ENCODE measurements around the gene IL20. TPM values are rescaled to one million over a fixed set of nuclear protein-coding genes. Genes with fewer than 3 reads are reported as not detected.

Gene IL20
- total RNA-seq, 1 donor from 2014 or later = not detected

DNA sequence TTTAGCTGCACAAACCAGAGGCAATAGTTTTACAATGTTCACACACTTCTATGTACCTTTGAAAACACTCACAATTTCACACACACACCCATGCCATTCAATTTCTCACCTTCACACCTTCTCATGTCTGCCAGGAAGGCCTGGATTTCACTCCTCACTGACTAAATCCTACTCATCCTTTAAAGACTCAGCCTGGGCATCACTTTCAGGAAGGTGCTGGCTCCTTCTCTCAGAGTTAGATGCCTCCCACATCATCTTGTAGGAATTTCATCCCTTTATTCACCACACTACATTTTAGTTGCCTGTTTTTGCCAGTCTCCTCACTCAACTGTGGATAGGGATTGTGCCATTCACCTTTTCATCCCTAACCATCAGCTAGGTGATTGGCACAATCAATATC, 2.3 kb downstream of the IL20 start:
- intact Hi-C loops (cut with DNase I) = no loop called here
- ATAC-seq (no peak), DNase-seq (ENCODE audit: low spot score) (no peak)

DNA sequence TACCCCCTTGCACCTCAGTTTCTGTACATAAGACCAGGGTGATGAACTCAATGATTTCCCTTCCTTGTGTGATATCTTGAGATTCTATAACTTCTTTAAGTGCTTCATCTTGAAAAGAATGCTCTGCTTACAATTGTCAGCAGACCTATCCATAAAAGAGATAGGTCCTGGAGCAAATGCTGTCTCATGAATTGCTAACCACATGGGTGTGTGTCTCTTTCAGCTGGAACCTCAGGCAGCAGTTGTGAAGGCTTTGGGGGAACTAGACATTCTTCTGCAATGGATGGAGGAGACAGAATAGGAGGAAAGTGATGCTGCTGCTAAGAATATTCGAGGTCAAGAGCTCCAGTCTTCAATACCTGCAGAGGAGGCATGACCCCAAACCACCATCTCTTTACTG, 2.8 kb downstream of the IL20 start:
- DNase-seq (ENCODE audit: low spot score) (no peak), ATAC-seq (no peak)
- intact Hi-C loops (cut with DNase I) = no loop called here

DNA sequence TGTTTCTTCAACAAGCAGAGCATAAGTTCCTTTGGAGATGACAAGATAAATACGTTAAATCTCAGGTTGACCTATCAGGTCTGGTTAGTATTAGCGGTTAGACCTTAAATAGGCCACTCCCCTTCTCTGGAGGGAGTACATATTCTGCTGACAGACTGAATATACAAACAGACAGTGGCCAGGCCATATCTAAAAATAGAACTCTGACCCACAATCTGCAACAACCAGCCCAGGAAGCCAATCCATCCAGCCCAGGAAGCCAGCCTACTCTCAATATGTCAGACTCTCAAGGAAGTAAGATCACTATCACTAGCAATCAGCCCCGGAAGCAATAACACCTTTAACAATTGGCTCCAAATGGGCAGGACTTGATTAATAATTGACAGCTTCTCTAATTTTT, 6.7 kb downstream of the IL20 start:
- ATAC-seq = no peak
- DNase-seq (ENCODE audit: low spot score) = no peak
- intact Hi-C loops (cut with DNase I) = no loop called here

DNA sequence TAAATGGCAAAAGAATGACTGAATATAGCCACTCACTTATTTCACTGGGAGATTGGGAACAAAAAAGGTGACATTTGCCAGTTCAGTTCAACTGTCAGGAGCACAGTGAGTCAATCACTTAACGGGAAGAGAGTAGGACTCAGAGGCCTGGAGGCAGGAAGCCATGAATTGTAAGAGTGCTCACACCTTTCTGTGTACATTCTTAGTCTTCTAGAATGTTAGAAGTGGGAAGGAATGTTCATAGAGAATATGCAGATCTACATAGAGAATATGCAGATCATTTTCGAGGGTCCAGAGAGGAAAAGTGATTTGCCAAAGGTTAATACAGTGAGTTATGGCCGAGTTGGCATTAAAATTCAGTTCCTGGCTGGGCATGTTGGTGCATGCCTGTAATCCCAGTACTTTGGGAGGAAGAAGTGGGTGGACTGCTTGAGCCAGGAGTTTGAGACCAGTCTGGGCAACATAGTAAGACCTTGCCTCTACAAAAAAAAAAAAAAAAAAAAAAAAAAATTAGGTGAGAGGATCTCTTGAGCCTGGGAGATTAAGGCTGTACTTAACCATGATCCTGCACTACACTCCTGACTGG, 8.3 kb downstream of the IL20 start:
- intact Hi-C loops (cut with DNase I) = no loop called here
- no peak for ATAC-seq
- DNase-seq (ENCODE audit: low spot score) = no peak

DNA sequence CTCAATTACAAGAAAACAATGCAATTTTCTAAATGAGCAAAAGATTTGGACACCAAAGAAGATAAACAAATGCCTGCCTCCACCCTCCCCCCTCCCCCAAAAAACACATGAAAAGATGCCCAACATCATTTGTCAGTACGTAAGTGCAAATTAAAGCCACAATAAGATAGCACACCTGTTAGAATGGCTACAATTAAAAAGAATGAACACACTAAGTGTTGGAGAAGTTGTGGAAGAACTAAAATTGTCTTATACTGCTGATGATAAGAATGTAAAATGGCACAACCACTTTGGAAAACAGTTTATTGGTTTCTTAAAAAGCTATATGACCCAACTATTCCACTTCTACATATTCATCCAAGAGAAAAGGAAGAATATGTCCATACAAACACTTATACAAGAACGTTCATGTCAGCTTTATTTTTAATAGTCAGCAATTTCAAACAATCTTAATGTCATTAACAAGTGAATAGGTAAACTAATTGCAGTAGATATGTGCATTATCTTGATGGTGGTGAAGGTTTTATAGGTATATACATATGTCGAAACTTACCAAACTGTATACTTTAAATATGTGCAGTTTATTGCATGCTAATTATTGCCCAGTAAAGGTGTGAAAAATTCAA, 10.4 kb downstream of the IL20 start:
- DNase-seq (ENCODE audit: low spot score) (no peak), ATAC-seq (no peak)
- intact Hi-C loops (cut with DNase I) = no loop called here

DNA sequence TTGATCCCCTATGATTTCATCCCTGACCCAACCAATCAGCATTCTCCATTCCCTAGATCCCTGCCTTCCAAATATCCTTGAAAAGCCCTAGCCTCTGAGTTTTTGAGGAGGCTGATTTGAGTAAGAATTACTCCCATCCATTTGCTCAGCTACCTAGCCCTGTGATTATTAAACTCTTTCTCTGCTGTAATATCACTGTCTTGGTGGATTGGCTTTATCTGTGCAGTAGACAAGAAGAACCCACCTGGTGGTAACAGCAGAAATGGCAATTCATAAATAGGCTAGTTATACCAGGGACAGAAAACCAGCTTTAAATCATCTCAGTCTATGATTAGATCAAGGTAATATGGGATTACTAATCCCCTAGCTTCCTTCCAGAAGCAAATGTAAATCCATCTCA, 13.0 kb downstream of the IL20 start:
- DNase-seq (ENCODE audit: low spot score) = no peak
- ATAC-seq = no peak
- intact Hi-C loops (cut with DNase I) = no loop called here

DNA sequence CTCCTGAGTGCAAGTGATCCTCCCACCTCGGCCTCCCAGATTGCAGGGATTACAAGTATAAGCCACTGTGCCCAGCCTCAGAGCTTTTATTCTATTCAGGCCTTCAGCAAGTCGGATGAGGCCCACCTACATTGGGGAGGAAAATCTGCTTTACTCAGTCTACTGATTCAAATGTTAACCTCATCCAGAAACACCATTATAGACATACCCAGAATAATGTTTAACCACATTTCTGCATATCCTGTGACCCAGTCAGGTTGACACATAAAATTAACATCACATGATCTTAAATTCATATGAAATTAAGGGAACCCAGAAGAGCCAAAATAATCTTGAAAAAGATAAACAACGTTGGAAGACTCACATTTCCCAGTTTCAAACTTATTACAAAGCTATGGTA, 14.9 kb downstream of the IL20 start:
- DNase-seq (ENCODE audit: low spot score) (no peak), ATAC-seq (no peak)
- intact Hi-C loops (cut with DNase I) = no loop called here

DNA sequence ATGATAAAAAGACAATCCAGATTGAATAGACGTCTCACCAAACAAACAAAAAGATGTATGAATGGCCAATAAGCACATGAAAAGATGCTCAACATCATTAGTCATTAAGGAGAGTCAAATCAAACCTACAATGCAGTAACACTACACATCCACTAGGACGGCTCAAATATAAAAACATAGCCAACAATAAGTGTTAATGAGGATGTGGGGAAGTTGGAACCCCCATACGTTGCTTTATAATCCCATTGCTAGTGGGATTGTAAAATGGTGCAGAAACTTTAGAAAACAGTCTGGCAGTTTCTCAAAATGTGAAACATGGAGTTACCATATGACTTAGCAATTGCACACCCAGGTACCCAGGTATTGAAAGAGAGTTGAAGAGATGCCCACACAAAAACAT, 17.1 kb downstream of the IL20 start:
- DNase-seq (ENCODE audit: low spot score) = no peak
- ATAC-seq = no peak
- intact Hi-C loops (cut with DNase I) = no loop called here

DNA sequence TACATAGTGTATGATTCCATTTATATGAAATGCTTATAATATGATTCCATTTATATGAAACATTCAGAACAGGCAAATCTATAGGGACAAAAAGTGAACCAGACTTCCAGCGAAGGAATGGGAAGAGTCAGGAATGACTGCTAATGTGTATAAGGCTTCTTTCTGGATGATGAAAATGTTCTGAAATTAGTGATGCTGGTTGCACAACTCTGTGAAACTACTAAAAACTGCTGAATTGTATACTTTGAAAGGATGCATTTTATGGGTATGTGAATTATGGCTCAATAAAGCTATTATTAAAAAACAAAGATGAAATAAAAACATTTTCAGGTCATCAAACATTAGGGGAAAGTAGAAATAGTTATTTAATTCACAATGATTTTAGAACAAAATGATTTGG, 17.7 kb downstream of the IL20 start:
- no peak for ATAC-seq
- DNase-seq (ENCODE audit: low spot score) = no peak
- intact Hi-C loops (cut with DNase I) = no loop called here

DNA sequence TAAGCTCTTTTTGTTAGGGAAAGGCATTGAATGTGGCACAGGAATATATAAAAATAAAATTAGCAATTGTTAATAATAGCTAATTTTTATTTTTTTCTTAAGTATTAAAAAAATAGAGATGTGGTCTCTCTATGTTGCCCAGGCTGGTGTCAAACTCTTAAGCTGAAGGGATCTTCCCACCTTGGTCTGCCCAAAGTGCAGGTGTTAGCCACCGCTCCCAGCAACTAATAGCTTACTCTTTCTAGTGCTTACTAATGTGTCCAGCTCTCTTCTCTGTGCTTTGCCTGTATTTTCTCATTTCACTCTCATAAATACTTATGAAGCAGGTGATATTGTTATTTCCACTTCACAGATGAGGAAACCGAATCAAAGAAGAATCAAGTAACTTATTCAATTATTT, 18.5 kb downstream of the IL20 start:
- intact Hi-C loops (cut with DNase I) = no loop called here
- DNase-seq (ENCODE audit: low spot score) = no peak
- ATAC-seq = no peak

DNA sequence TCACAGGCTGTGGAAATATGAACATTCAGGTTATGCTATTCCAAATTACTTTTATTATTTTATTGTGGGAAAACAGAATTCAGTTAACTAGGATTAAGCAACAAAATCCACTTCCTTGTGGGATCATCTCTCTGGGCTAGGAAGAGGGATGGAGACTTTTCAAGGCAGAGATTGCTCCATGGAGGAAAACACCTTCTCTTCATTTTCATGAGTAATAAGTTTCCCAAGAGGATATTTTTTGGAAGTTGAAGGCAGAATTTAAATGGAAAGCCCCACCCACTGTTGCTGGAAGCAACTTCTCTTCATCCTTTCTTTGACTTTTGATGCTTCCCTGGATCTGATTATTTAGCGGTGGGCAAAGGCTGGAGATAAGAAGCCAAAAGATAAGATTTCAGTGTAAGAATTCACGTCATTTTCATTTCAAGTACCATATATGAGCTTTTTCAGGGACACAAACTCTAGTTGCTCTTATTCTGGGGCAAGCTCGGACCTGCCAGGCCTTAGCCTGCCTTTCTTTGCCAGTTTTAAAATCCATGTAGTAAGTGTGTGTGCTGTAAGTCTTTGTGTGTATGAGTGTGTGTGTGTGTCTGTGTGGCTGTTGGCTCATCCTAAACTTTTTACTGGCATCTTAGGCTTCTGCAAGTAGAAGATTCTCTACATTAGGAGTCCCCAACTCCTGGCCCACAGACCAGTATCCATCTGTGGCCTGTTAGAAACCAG, 20.1 kb downstream of the IL20 start:
- ATAC-seq = no peak
- intact Hi-C loops (cut with DNase I) = no loop called here
- no peak for DNase-seq (ENCODE audit: low spot score)

DNA sequence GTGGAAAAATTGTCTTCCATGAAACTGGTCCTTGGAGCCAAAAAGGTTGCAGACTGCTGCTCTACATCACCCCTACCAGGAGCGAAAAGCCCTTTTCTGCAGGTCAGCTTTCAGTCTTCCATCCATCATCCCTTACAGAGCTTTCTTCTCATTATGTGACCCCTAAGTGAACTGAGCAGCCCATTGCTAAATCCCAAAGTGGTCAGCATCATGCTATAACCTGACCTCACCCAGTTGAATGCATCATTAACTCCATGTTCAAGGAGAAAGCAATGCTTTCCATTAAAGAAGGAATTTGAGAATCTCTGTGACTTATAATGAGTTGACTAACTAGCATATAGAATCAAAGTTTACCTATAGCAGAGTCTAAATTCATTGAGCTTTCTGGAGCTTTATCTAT, 21.4 kb downstream of the IL20 start:
- ATAC-seq = no peak
- DNase-seq (ENCODE audit: low spot score) = no peak
- intact Hi-C loops (cut with DNase I) = no loop called here

DNA sequence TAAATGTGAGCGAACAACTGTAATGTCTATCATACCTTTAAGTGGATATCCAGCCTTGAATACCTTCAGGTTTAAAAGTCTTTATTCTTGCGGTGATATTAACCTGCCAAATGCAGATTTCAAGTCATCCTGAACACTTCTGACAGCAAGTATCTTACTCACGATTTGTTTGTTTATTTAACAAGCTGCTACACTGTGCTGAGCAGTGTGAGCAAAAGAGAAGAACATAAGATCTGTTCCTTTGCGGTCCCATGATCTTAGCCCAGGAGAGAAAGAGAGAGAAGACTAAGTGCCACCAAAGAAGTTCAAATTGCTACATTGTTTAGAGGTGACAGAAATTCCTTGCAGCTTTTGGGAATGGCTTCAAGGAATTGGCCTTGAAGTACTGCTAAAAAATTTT, 22.3 kb downstream of the IL20 start:
- intact Hi-C loops (cut with DNase I) = no loop called here
- DNase-seq (ENCODE audit: low spot score) (no peak), ATAC-seq (no peak)

DNA sequence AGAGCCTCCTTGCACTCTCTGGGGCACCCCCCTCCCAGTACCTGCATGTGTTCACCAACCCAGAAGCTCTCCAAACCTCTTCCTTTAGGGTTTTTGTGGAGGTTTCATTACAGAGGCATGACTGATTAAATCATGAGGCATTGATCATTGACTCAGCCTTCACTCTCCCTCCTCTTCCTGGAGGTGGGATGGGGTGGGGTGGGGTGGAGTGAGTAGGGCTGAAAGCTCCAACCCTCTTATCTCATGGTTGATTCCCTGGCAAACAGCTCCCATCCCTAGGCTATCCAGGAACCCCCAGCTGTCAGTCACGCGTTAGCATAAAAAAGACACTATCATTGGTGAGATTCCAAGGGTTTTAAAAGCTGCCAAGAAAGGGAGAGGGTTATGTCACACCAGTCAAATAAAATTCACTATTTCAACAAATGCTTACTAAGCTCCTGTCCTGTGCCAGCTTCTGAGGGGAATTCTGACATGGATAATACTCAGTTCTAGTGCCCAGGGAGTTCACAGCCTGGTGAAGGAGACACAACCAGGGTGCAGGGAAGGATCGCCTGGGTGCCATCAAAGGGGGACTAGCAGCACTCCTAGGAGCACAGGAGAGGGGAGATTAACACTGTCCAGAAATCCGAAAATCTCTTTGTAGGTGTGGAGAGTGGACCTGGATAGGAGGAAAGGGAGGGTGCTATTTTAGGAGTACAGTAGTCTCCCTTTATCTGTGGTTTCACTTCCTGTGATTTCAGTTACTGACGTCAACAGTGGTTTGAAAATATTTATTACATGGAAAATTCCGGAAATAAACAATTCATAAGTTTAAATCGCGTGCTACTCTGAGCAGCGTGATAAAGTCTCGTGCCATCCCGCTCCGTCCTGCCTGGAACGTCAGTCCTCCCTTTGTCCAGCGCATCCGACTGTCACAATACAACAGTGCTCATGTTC, 25.0 kb downstream of the IL20 start:
- intact Hi-C loops (cut with DNase I) = no loop called here
- ATAC-seq (peak; percentile 62), DNase-seq (ENCODE audit: low spot score) (no peak)

DNA sequence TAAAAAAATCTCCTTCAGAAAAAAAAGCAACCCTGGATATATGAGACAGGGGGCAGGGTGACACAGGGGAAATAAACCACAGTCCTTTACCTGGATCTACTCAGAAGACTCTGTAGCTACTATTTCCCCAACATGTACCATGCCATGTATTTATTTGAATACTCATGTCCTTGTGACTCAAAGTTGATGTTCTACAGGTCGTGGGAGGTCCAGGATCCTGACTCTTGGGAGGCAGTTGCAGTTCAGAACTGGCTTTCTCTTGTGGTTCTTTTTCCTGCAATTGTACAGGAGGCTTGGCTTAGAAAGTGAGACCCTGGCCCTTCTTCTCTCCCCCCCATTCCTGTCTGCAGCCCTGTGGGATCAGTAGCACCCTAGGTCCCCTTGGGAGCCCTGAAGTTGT, 26.0 kb downstream of the IL20 start:
- ATAC-seq = no peak

DNA sequence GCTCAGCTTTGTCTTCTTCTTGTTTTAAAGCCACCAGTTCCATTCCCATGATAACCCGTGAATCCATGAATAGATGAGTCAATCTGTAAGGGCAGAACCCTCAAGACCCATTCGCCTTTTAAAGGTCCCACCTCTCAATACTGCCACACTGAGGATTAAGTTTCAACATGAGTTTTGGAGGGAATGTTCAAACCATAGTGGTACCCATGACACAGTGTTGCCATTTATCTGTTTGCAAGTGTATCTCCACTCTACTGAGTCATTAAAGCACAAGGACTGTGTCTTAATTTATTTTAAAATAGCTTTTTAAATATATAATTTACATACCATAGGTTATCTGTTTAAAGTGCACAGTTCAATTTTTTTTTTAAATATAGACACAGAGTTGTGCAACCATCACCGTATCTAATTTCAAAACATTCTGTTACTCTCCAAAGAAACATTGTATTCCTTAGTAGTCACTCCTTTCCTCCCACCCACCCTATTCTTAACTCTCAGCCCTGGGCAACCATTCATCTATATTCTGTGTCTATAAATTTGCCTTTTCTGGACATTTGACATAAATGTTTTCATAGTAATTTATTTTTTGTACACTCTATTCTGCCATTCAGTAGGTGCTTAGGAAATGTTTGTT, 27.0 kb downstream of the IL20 start:
- intact Hi-C loops (cut with DNase I) = no loop called here
- DNase-seq (ENCODE audit: low spot score) (no peak), ATAC-seq (no peak)

More for the DNA sequence above, 26.0 kb downstream of the IL20 start:
- no peak for DNase-seq (ENCODE audit: low spot score)
- intact Hi-C loops (cut with DNase I) = no loop called here

DNA sequence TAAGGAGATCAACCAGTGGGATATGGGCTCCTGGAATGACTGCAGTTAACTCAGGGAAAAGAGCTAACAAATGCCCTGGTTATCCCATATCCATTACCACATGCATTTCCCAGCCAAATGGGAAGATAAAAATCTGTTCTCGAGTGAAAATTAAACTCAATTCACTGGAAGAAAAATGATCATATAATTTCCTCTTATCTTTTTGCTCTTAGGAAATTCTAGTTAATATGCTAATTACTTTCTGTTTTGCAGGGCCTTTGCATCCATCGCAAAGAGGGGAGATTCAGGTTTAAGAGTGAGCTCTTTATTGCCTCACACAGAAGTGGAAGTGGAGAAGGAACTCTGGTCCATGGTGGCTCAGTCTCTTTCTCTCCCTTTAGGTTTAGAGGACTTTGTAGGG, 28.0 kb downstream of the IL20 start:
- intact Hi-C loops (cut with DNase I) = no loop called here
- no peak for ATAC-seq
- no peak for DNase-seq (ENCODE audit: low spot score)

DNA sequence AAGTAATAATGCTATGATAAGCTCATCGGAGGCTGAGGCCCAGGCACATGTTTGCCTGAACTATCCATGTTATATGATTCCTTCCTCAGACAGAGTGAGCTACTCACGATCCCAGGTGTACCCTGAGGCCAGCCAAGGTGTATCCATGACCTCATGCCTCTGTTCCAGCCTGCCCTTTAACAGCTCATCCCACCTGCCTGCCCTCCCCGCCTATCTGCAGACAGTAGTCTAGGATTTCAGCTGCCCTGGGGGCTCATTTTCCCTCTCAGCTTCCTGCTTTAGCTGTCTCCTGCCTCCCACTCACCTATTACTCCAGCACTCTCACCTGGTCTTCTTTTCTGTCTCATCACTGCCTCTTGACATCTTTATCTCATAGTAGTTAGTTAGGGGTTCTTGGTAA, 29.9 kb downstream of the IL20 start:
- intact Hi-C loops (cut with DNase I) = no loop called here
- DNase-seq (ENCODE audit: low spot score) (no peak), ATAC-seq (no peak)

DNA sequence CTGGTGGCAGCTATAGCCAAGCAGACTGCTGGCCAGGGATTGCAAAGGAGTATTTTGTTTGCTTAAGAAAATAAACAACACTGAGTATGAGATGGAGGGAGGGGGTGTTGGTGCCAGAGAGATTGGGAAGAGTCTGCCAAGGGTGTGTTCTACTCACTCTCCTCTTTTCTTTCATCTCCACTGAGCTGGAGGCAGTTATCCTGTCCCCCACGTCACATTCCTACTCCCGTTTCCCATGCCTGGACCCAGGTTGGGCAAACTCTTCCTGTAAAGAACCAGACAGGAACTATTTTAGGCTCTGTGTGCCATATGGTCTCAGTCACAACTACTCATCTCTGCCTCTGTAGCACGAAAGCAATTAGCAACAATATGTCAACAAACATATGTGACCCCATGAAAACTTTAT, 30.4 kb downstream of the IL20 start:
- ATAC-seq (no peak), DNase-seq (ENCODE audit: low spot score) (no peak)
- intact Hi-C loops (cut with DNase I) = no loop called here

Measured in sciatic nerve (tissue), 2 donors.